Ramos (cell line): ENCODE data around the gene MBD3L1.

Source experiments
- in situ Hi-C: fragments of 300-500 bp; cut with MboI; formaldehyde crosslinking; loops from one replicate; pipeline ENCODE4 v1.14.3; 2022; ENCODE audit warnings: low sequenced_read_pairs; ENCODE audit not compliant: unreplicated experiment

MBD3L1 gene

DNA sequence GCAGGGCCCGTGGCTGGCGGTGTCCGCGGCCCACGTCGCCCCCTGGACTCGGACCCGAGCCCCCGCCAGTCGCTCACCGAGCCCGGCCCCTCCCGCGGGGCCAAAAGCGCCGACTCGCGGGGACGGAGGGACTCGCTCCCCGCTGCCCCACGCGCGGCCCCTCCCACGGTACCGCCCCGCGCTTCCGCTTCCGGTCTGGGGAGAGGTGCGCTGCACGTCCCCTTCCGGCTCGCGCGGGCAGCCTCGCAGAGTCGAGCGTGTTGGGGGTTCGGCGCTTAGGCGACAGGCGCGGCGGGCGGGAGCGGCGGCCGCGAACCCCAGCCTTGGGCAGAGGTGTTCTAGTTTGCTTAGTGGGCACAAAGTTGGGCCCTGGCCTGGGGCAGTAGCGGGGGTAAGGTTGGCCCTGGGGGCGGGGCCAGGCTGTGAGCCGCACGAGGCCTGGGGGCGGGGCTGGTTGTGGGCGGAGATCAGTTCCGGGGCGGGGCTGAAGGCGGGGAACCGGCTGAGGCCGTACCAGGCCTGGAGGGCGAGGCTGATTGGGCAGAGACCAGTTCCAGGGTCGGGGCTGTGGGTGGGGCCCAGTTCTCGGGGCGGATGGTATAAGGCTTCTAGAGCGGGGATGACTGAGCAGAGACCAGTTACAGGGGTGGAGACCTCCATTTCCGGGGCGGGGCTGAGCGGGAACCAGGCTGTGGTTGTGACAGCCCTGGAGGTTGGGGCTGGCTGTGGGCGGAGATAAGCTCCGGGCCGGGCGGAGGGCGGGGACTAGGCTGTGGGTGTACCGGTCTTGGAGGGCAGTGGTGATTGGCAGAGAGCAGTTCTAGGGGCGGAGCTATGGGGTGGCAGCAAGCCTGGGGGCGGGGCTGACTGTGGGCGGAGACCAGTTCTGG lies at the start of gene MBD3L1, which contains the start of gene ZNF558:
MBD3L1 (plus strand) TSS at position 246 of the 890 bp plus-strand sequence. CDS start 10,302 bp downstream, outside the sequence.
ZNF558 (minus strand) TSS at position 173 of the 890 bp plus-strand sequence. CDS start 9,645 bp downstream, outside the sequence.
- in situ Hi-C loops = no loop called here

DNA sequence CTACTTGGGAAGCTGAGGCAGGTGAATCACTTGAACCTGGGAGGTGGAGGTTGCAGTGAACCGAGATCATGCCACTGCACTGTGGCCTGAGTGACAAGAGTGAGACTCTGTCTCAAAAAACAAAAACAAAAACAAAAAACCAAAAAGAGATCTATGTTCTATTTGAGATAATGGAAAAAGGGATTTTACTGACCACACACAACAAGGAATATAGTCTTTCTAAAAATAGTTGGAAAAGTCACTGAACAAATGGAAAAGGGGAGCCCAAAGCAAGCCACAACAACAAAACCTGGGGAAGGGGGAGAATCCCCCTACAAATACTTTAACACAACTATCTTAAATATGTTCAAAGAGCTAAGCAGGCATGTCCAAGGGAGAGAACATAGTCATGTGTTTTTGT lies 37.4 kb upstream of the MBD3L1 start:
- in situ Hi-C loops = no loop called here

DNA sequence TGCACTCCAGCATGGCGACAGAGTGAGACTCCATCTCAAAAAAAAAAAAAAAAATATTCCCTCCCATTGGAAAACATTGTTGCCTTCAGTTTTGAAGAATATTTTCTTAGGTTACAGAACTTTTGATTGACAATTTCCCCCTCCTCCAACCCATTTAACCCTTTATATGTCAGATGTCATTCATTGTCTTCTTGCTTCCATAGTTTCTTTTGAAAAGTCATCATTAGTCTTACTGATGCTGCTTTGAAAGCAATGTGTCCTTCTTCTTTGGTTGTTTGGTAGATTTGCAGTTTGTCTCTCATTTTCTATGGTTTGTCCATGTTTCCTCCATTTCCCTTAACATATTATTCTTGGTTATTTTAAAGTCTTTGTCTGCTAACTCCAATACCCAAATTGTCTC lies 25.5 kb upstream of the MBD3L1 start:
- in situ Hi-C loops = no loop called here

DNA sequence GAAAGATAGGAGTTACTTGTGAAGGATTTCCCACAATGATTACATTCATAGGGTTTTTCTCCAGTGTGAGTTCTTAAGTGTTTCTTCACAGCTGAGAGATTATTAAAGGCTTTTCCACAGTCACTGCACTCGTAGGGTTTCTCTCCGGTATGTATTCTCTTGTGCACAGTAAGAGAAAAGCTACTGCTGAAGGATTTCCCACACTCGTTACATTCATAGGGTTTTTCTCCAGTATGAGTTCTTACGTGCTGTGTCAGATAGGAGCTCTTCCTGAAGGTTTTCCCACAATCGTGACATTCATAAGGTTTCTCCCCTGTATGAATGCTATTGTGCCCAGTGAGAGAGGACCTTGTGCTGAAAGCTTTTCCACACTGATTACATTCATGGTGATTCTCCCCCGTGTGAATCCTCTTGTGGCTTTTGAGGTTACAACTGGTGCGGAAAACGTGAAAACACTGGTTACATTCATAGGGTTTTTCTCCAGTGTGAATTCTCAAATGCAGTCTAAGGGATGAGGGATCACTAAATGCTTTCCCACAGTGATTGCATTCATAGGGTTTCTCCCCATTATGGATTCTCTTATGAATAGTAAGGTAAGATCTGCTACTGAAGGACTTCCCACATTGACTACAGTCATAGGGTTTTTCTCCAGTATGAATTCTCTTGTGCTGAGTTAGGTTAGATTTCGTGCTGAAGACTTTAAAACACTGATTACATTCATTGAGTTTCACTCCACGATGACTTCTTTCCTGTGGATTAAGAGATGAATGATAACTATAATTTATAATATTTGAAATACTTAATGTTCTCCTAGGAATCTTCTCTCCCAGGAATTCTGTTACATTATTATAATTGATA lies 20.6 kb upstream of the MBD3L1 start:
- in situ Hi-C loops = no loop called here

DNA sequence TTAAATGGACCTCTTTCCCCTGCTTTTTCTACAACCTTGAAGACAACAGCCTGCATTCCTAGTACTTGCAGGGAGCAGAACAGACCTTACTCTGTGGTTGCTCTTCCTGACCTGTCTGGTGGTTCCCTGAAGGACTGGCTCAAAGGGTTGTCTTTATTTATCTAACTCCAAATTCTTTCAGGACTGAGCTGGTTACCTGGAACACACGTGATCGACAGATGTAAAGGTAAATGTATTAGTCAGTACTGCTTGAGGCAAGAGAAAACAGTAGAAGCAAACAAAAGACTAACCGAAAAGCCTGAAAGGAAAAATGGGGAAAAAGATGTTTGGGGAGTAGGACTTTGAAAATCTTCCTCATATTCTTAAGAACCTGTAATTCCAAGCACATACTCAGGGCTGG lies 18.0 kb upstream of the MBD3L1 start:
- in situ Hi-C loops = no loop called here

DNA sequence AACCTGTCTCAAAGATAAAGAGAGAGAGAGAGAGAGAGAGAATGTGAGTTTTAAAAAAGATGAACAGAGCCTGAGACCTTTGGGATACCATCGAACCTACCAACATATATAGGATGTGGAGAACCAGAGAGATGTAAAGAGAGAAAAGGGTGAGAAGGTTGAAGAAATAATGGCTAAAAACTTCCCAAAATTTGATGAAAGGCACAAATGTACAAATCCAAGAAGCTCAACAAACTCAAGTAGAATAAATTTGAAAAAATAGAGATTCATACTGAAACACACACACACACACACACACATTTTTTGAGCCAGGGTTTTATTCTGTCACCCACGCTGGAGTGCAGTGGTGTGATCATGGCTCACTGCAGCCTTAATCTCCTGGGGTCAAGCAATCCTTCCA lies 16.4 kb upstream of the MBD3L1 start:
- in situ Hi-C loops = no loop called here

DNA sequence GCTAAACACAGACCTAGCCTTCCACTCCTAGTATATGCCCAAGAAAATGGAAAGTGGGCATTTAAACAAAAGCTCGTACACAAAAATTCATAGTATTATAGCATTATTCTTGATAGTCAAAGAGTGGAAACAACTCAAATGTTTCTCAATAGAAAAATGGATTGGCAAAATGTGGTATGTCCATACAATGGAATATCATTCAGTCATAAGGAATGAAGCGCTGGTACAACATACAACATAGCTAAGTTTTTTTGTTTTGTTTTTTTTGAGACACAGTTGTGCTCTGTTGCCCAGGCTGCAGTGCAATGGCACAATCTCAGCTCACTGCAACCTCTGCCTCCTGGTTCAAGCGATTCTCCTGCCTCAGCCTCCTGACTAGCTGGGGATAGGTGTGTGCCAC lies 11.9 kb upstream of the MBD3L1 start:
- in situ Hi-C loops = no loop called here

DNA sequence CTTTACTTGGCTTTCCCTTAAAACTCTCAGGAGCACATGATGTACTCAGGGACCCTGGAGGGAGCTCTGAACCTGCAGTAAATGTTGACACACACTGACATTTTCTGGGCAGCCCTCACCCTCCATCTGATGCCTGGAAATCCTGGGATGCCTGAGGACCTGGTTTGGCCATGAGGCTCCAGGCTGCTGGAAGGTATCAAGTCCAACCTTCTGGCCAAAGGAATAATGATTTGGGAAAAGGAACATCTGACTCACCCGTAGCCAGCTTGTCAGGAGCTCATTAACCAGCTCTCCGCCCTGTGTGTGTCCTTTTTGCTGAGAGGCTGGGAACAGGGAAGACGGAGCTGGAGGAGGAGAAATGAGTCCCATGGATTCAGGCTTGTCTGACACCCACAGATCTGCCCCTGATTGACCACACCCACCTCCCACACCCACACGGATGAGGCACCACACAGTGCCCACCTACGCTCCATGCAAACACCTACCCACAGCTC lies 10.4 kb upstream of the MBD3L1 start:
- in situ Hi-C loops = no loop called here

DNA sequence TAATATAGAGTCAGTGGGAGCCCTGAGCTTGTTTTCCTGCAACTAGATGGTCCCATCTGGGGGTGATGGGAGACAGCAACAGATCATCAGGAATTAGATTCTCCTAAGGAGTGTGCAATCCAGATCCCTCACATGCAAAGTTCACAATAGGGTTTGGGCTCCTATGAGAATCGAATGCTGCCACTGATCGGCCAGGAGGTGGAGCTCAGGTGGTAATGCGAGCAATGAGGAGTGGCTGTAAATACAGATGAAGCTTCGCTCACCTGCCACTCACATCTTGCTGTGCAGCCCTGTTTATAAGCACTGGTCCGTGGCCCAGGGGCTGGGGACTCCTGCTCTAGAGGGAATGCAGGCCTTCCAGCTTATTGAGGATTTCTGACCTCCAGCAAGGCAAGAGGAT lies 5.8 kb upstream of the MBD3L1 start:
- in situ Hi-C loops = no loop called here

DNA sequence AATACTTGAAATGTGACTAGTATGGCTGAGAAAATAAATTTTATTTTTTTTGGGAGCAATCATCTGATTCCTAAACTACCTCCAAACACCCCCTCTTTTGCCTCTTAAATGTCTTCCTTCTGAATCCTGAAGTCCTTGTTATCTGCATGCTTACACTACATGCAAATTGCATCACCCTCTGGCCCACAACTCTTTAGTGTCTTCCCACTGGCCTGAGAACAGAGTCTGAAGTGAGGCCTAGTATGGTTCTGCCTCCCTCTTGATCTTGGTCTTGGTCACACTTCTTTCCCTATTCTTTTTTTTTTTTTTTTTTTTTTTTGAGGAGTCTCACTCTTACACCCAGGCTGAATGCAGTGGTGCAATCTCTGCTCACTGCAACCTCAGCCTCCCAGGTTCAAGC lies 4.9 kb upstream of the MBD3L1 start:
- in situ Hi-C loops = no loop called here

DNA sequence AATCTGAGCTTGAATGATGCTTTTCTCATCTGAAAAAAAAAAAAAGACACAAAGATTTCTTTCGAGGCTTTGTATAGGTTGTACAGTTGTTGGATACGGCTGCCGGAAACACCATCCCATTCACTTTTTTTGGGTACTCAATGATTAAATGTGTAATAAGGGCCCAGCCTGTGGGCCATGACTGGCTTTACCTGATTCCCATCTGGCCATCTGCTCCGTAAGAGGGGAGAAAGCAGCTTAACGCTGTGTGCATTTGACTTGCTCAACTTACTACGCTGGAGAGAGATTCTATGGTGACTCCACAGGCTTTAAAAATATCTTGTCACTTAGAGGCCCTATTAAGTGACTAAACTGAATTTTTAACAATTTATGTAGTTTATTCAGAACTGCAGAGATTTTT lies 804 bp upstream of the MBD3L1 start:
- in situ Hi-C loops = no loop called here

DNA sequence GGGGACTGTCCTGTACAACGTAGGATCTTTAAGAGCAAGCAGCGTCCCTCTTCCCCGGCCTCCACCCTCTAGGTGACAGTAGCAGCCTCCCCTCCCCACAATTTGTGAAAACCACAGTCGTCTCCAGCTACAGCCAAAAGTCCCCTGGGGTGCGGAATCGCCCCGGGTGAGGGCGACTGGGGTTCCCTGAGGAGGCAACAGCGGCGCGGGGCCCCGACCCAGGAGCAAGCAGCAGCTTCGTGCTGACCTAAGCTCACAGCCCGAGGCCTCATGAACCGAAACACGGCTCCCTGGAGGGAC lies 395 bp upstream of the MBD3L1 start:
- in situ Hi-C loops = no loop called here

DNA sequence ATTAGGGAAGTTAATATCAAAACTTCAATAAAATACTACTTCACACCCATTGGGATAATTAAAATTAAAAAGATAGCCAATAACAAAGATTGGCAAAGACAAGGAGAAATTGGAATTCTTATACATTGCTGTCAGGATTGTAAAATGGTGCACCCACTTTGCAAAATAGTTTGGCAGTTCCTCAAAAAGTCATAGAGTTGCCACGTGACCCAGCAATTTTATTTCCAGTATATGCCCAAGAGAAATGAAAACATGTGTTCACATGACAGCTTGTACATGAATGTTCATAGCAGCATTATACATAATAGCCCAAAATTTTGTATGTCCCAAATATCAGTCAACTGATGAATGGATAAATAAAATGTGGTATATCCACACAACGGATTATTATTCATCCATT lies 3.3 kb downstream of the MBD3L1 start:
- in situ Hi-C loops = no loop called here

DNA sequence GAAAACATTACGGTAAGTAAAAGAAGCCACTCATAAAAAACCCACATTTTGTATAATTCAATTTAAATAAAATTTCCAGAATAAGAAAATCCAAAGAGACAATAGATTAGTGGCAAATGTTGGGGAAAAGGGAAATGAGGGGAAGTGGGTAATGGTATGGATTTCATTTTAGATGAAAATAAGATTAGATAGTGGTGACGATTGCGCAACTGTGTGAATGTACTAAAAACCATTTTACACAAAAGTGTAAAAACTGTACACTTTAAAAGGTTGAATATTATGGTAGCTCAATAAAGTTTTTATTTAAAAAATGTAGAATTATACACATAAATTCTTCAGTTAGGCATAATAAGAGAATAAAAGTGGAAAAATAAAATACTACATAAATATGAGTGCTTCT lies 3.7 kb downstream of the MBD3L1 start:
- in situ Hi-C loops = no loop called here

DNA sequence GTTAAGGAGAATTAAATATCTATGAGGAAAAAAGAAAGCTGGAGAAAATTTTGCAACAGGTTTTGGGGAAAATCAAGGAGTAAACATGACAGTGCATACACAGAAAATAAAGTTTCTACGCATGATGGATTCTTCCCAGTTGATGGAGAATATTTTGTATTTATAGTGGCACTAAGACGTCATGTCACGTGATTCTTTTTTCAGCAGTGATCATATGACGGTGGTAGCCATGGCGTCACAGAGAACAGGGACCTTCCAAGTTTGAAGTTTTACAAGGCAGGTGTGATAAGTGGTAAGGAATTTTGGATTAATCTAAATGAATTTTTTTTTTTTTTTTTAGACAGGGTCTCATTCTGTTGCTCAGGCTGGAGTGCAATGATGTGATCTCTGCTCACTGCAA lies 8.5 kb downstream of the MBD3L1 start:
- in situ Hi-C loops = no loop called here

DNA sequence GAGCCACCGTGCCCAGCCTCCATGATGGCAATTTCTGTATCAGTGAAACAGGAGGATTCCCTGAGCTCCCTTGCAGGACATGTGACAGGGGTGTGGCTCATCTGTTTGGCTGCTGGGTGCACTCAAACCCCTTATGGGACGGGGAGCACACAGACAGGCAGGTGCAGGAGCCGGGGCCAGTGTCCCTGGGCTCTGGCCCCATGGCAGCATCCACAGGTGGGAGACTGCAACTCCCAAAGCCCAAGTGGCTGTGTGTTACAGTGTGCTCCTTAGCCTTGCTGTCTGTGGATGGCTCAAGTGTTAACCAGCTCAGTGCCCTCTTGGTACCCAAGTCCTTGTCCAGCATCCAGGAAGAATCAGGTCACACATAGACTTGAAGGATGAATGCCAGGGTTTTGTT lies 14.6 kb downstream of the MBD3L1 start:
- in situ Hi-C loops = no loop called here

DNA sequence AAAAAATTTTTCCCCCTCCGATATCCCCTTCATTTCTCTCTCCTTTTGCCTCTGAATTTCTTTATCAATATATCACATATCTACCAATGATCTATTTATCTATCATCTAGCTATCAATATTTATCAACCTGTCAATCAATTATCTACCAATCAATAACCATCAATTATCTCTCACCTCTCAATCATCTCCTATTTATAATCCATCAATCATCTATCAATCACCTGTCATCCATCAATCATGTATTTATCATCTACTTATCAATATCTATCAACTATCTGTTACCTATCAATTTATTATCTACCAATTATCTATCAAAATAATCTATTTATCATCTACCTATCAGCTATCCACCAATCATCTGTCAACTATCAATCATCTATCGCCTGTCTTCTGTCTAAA lies 17.1 kb downstream of the MBD3L1 start:
- in situ Hi-C loops = no loop called here

DNA sequence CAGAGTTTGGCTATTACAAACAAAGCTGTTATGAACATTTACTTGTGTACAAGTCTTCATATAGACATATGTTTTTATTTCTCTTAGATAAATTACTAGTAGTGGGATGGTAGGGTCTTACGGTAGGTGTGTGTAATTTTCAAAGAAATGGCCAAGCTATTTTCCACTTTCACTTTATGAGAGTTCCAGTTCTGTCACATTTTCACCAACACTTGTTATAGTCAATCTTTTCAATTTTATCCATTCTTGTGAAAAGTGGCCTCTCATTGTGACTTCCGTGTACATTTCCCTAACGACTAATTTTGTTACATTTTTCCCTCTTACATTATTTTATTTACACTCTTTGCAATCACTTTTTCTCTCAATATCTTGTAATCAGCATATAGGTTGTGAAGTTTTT lies 18.3 kb downstream of the MBD3L1 start:
- in situ Hi-C loops = no loop called here

DNA sequence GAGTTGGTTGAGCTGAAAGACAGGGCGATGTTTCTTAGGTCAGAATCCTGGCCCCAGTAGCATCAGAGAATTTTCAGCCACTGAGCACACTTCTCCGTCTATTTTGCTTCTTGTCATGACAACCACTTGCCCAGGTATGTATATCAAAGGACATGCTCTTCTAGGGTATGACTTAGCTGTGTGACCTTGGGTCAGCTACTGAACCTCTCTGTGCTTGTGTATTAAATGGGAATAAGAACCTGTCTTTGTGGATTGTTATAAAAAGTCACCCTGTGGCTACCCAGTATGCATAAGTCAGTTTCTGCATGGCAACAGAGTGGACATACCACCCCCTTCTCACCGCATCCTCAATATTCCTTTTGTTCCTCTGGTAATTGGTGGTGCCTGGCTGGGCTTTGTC lies 26.1 kb downstream of the MBD3L1 start:
- in situ Hi-C loops = no loop called here

DNA sequence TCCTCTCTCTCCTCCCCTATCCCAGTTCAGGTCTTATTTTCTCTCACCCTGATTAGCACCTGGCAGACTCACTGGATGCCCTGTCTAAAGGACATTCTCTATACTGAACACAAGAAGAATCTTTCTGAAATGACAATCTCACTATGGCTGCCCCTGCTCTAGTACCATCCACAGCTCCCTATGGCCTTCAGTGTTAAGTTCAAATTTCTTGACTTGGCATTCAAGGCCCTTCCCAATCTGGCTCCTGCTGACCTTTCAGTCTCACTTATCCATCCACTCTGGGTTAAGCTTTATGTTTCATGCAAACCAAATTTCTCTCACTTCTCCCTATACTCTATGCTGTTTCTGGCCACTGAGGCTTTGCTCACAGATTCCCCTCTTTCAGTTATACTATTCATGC lies 34.2 kb downstream of the MBD3L1 start:
- in situ Hi-C loops = no loop called here
